Lung (tissue), 12 donors: ENCODE results near the gene CNTN1. TPM values are rescaled to one million over a fixed set of nuclear protein-coding genes. Genes with fewer than 3 reads are reported as not detected.

Source experiments
- ATAC-seq: fragments of 200-7000 bp; cut with Tn5 transposase; one replicate; pipeline ENCODE4 v1.9.1; 2020; ENCODE audit warnings: moderate number of reproducible peaks; ENCODE audit not compliant: insufficient read depth, low FRiP score
- DNase-seq, 3 donors: peaks; one replicate each; pipeline ENCODE4 v3.0.0-alpha.2; 2013 to 2017
- H3K27ac ChIP-seq, 2 donors: one replicate each; pipeline ENCODE4 v1.5.1; 2013; ENCODE audit warnings: mild to moderate bottlenecking in 2 of 2, moderate library complexity in 2 of 2, control low read depth in 1 of 2, inconsistent platforms in 1 of 2, low read depth in 1 of 2, low read length in 1 of 2
- H3K27me3 ChIP-seq, 3 donors: one replicate each; pipeline ENCODE4 v1.5.1; 2013; ENCODE audit warnings: low read length in 2 of 3; ENCODE audit not compliant: control insufficient read depth in 3 of 3, insufficient read depth in 3 of 3
- H3K36me3 ChIP-seq, 4 donors: one replicate each; pipeline ENCODE4 v1.5.1; 2013; ENCODE audit warnings: low read length in 4 of 4, mild to moderate bottlenecking in 1 of 4, moderate library complexity in 1 of 4; ENCODE audit not compliant: control insufficient read depth in 4 of 4, insufficient read depth in 4 of 4
- H3K4me1 ChIP-seq, 5 donors: one replicate each; pipeline ENCODE4 v1.5.1; 2013; ENCODE audit warnings: low read length in 5 of 5, mild to moderate bottlenecking in 2 of 5, moderate library complexity in 1 of 5; ENCODE audit not compliant: control insufficient read depth in 5 of 5, insufficient read depth in 5 of 5
- H3K4me3 ChIP-seq: one replicate; pipeline ENCODE4 v1.5.1; 2013; ENCODE audit warnings: mild to moderate bottlenecking, control low read depth, moderate library complexity
- H3K9ac ChIP-seq, 2 donors: one replicate each; pipeline ENCODE4 v1.5.1; 2013; ENCODE audit warnings: low read length in 2 of 2, control low read depth in 1 of 2; ENCODE audit not compliant: insufficient read depth in 1 of 2
- H3K9me3 ChIP-seq, 4 donors: one replicate each; pipeline ENCODE4 v1.5.1; 2013; ENCODE audit warnings: low read length in 3 of 4, mild to moderate bottlenecking in 1 of 4, moderate library complexity in 1 of 4; ENCODE audit not compliant: control insufficient read depth in 4 of 4, insufficient read depth in 3 of 4
- CTCF ChIP-seq: IDR thresholded peaks from 2 replicates; pipeline ENCODE4 v1.5.1; 2012; ENCODE audit warnings: mild to moderate bottlenecking; ENCODE audit errors: control extremely low read depth, extremely low read depth
- WGBS, 2 donors: extraction: QIAGEN DNeasy Blood & Tissue Kit; methylation state at CpG; one replicate each; pipeline ENCODE4 v1.1.7; 2013; 5-methylcytosine and 5-hydroxymethylcytosine counted together
- polyA plus RNA-seq, 2 donors: library from polyadenylated mRNA; stranded (reverse); fragments of 200-250 nt; gene quantifications; one replicate each; pipeline ENCODE4 v1.2.1, GENCODE V29; 2013
- total RNA-seq, 2 donors: library from RNA; depleted of rRNA in 1 of 2; stranded (reverse); fragments of >200 nt in 1 of 2; gene quantifications; one replicate each; pipeline ENCODE4 v1.2.1, GENCODE V29; 2014 to 2021
- donor health status: control.
- donor health status: control.
- donor health status: Bipolar disorder and iron deficiency.
- donor health status: healthy.
- donor health status: DM: yes; HTN: yes; CAD: no.

The CNTN1 gene
- total and polyA plus RNA-seq, 4 donors, result 0.10 to 47.6 (median 1.1) TPM

- H3K4me3 ChIP-seq, result no peak overlapping the region
- H3K27me3 ChIP-seq, result no peaks in the 10 kb centered on the region
- whole genome bisulfite sequencing, 2 donors, result 73 to 82% methylated on average over 1 of the region's 1 CpG
- ATAC-seq, result no peak
- DNase-seq, result no peak
- H3K9ac ChIP-seq, result no peak overlapping the region
- H3K4me1 ChIP-seq, result peaks cover 0 to 17% (median 0%) of the 10 kb centered on the region in 5 donors
- H3K27ac ChIP-seq, result no peak overlapping the region
- no peaks in the 10 kb centered on the region for H3K36me3 ChIP-seq
- H3K9me3 ChIP-seq, result no peaks in the 10 kb centered on the region
- TF ChIP-seq CTCF, result no peak
These were observed 101.2 kb downstream of the CNTN1 start for GRCh38 chr12:40793471-40793870.

GRCh38 chr12:40794087-40794486 is 101.8 kb downstream of the CNTN1 start:
- H3K4me3 ChIP-seq, result no peak overlapping the region
- no peak for ATAC-seq
- no peak for TF ChIP-seq CTCF

GRCh38 chr12:40801082-40801481 is 108.8 kb downstream of the CNTN1 start:
- H3K27ac ChIP-seq, result no peak overlapping the region
- no peak for TF ChIP-seq CTCF
- H3K9me3 ChIP-seq, result no peaks in the 10 kb centered on the region
- ATAC-seq (no peak), DNase-seq (no peak)
- no peaks in the 10 kb centered on the region for H3K4me1 ChIP-seq
- H3K9ac ChIP-seq, result no peak overlapping the region
- no peaks in the 10 kb centered on the region for H3K27me3 ChIP-seq
- WGBS, 2 donors, result 98% methylated on average over 2 of the region's 2 CpGs
- no peak overlapping the region for H3K4me3 ChIP-seq
- no peaks in the 10 kb centered on the region for H3K36me3 ChIP-seq

More at GRCh38 chr12:40794087-40794486, 101.8 kb downstream of the CNTN1 start:
- H3K9me3 ChIP-seq, result no peaks in the 10 kb centered on the region
- no peak overlapping the region for H3K27ac ChIP-seq
- H3K9ac ChIP-seq, result no peak overlapping the region
- H3K4me1 ChIP-seq, result peaks cover 0 to 17% (median 0%) of the 10 kb centered on the region in 5 donors
- H3K27me3 ChIP-seq, result no peaks in the 10 kb centered on the region
- H3K36me3 ChIP-seq, result no peaks in the 10 kb centered on the region
- no peak for DNase-seq

GRCh38 chr12:40801861-40802260 is 109.6 kb downstream of the CNTN1 start:
- no peak for DNase-seq
- no peaks in the 10 kb centered on the region for H3K36me3 ChIP-seq
- H3K4me3 ChIP-seq, result no peak overlapping the region
- no peak for TF ChIP-seq CTCF
- ATAC-seq, result no peak
- no peaks in the 10 kb centered on the region for H3K9me3 ChIP-seq
- H3K4me1 ChIP-seq, result no peaks in the 10 kb centered on the region
- H3K27me3 ChIP-seq, result no peaks in the 10 kb centered on the region
- WGBS, 2 donors, result 84 to 85% methylated on average over 2 of the region's 2 CpGs
- no peak overlapping the region for H3K9ac ChIP-seq
- H3K27ac ChIP-seq, result no peak overlapping the region
